K562 (cell line): ENCODE measurements around the gene CHRNG. TPM values are rescaled to one million over a fixed set of nuclear protein-coding genes. Genes with fewer than 3 reads are reported as not detected.

ENCODE experiments used
- ATAC-seq: fragments of 200-7000 bp; cut with Tn5 transposase; 3 replicates; pipeline ENCODE4 v1.9.1; 2020; ENCODE audit warnings: moderate library complexity
- BruUV-seq: library from RNA; stranded (reverse); fragments of 400-500 nt; replicated peaks from 2 replicates; lab custom pipeline; 2021; lab: Mats Ljungman, UMichigan
- CTCF ChIA-PET: fragments of 300-600 bp; formaldehyde crosslinking; extraction: SDS; loops from one replicate; lab custom pipeline; 2021; ENCODE audit warnings: low intra/inter-chr PET ratio; lab: Yijun Ruan, JAX
- POLR2A ChIA-PET: fragments of 300-600, 350-650 bp; sonication (Branson Sonifier 250); formaldehyde crosslinking; extraction: SDS; loops from one replicate; lab custom pipeline; 2021; ENCODE audit warnings: antibody characterized with exemption, inconsistent platforms; lab: Yijun Ruan, JAX
- DNase-seq, 4 experiments: peaks; one replicate each; pipeline versions ENCODE4 v3.0.0 to v3.0.0-alpha.2; 2011 to 2018; ENCODE audit warnings: low spot score in 3 of 4, mixed read lengths in 3 of 4; ENCODE audit errors: extremely low read depth in 1 of 4
- FAIRE-seq: peaks from 2 replicates; lab custom pipeline; 2011; peaks lifted over from hg19 to GRCh38; lab: Jason Lieb, UNC
- H2AFZ ChIP-seq: 2 replicates; pipeline ENCODE4 v1.6.0; 2011; ENCODE audit warnings: low read depth, low read length, control low read depth, inconsistent platforms
- H3K27ac ChIP-seq: fragments of 200-600 bp; 3 replicates; pipeline ENCODE4 v1.8.0; 2011; ENCODE audit warnings: low read depth, mild to moderate bottlenecking, control low read depth, inconsistent platforms, low read length, moderate library complexity, mixed read lengths; ENCODE audit errors: extremely low read depth
- H3K27me3 ChIP-seq, 2 experiments: fragments of 300-600 bp in 1 of 2; 2 replicates in 1 of 2; 3 replicates in 1 of 2; pipeline versions ENCODE4 v1.6.0 to v1.8.0; 2011; ENCODE audit warnings: inconsistent platforms in 2 of 2, low read length in 2 of 2, mild to moderate bottlenecking in 1 of 2, mixed read lengths in 1 of 2, moderate library complexity in 1 of 2; ENCODE audit not compliant: control insufficient read depth in 2 of 2, insufficient read depth in 2 of 2
- H3K36me3 ChIP-seq: fragments of 300-600 bp; 3 replicates; pipeline ENCODE4 v1.8.0; 2011; ENCODE audit warnings: mild to moderate bottlenecking, low read length, inconsistent platforms; ENCODE audit not compliant: control insufficient read depth, insufficient read depth
- H3K4me1 ChIP-seq, 2 experiments: fragments of 200-600 bp in 1 of 2; replicated peaks in 1 of 2; 2 replicates in 1 of 2; 3 replicates in 1 of 2; pipeline versions ENCODE4 v1.5.1 to v1.8.0; 2011; ENCODE audit warnings: inconsistent platforms in 2 of 2, low read length in 2 of 2, mild to moderate bottlenecking in 1 of 2, mixed read lengths in 1 of 2, moderate library complexity in 1 of 2; ENCODE audit not compliant: control insufficient read depth in 2 of 2, insufficient read depth in 2 of 2
- H3K4me2 ChIP-seq: 2 replicates; pipeline ENCODE4 v1.6.1; 2011; ENCODE audit warnings: low read length, control low read depth, inconsistent platforms, mixed read lengths; ENCODE audit not compliant: insufficient read depth
- H3K4me3 ChIP-seq: fragments of 200-600 bp; sonication (generic), shearing (Covaris generic); 2 replicates; pipeline ENCODE4 v1.5.1; 2016; ENCODE audit warnings: control low read depth, inconsistent platforms
- H3K79me2 ChIP-seq: fragments of 200-600 bp; 3 replicates; pipeline ENCODE4 v1.8.0; 2011; ENCODE audit warnings: low read length, inconsistent platforms; ENCODE audit not compliant: control insufficient read depth, insufficient read depth
- H3K9ac ChIP-seq, 2 experiments: 2 replicates each; pipeline versions ENCODE4 v1.6.0 to v1.6.1; 2011; ENCODE audit warnings: low read depth in 2 of 2, low read length in 2 of 2, control low read depth in 1 of 2, inconsistent platforms in 1 of 2, mild to moderate bottlenecking in 1 of 2, mixed read lengths in 1 of 2; ENCODE audit not compliant: insufficient read depth in 1 of 2
- H3K9me1 ChIP-seq: one replicate; pipeline ENCODE4 v1.6.0; 2011; ENCODE audit warnings: inconsistent platforms, mild to moderate bottlenecking, low read length, moderate library complexity; ENCODE audit not compliant: control insufficient read depth, insufficient read depth
- H3K9me3 ChIP-seq: replicated peaks from 2 replicates; pipeline ENCODE4 v1.5.1; 2011; ENCODE audit warnings: low read depth, low read length, inconsistent platforms; ENCODE audit not compliant: control insufficient read depth, insufficient read depth
- H4K20me1 ChIP-seq: replicated peaks from 2 replicates; pipeline ENCODE4 v1.6.1; 2011; ENCODE audit warnings: low read length, inconsistent platforms, mixed read lengths; ENCODE audit not compliant: control insufficient read depth, insufficient read depth
- C11orf30 ChIP-seq: fragments of 450-650 bp; IDR thresholded peaks from 2 replicates; pipeline ENCODE4 v1.6.1; 2016; ENCODE audit warnings: low read depth, mild to moderate bottlenecking
- NEUROD1 ChIP-seq: fragments of 150-350 bp; IDR thresholded peaks from 2 replicates; pipeline ENCODE4 v1.6.1; 2014; ENCODE audit warnings: borderline replicate concordance, low read length, low read depth; ENCODE audit not compliant: partially characterized antibody
- USF1 ChIP-seq: sonication (generic); formaldehyde crosslinking; IDR thresholded peaks from 2 replicates; pipeline ENCODE4 v1.9.0; 2022; ENCODE audit warnings: mild to moderate bottlenecking, missing genetic modification reagents
- USF2 ChIP-seq: sonication (generic); formaldehyde crosslinking; IDR thresholded peaks from 2 replicates; pipeline ENCODE4 v1.5.0; 2020; ENCODE audit warnings: missing genetic modification reagents
- ZBTB34 ChIP-seq: fragments of 250-450 bp; sonication (Bioruptor Pico); IDR thresholded peaks from 2 replicates; pipeline ENCODE4 v1.8.0; 2021; ENCODE audit warnings: mild to moderate bottlenecking, moderate library complexity
- ZEB2 ChIP-seq: fragments of 450-650 bp; IDR thresholded peaks from 2 replicates; pipeline ENCODE4 v1.6.1; 2016
- ZNF24 ChIP-seq: fragments of 450-650 bp; IDR thresholded peaks from 2 replicates; pipeline ENCODE4 v1.6.1; 2016
- ZNF316 ChIP-seq: fragments of 450-650 bp; IDR thresholded peaks from 2 replicates; pipeline ENCODE4 v1.6.1; 2016
- WGBS: fragments of 100-300 bp; shearing (Covaris generic); methylation state at CpG from one replicate; pipeline ENCODE4 v1.1.6; 2016; ENCODE audit warnings: low coverage, mixed read lengths; ENCODE audit not compliant: insufficient coverage; ENCODE audit errors: missing lambda C conversion rate; 5-methylcytosine and 5-hydroxymethylcytosine counted together
- in situ Hi-C: fragments of 300-500 bp; cut with MboI; formaldehyde crosslinking; loops from 4 replicates; pipeline ENCODE4 v1.15.0; 2018; ENCODE audit warnings: inconsistent platforms, mixed read lengths
- intact Hi-C: fragments of 100-400 bp; cut with micrococcal nuclease; formaldehyde crosslinking; loops from 2 replicates; pipeline ENCODE4 v1.14.2; 2022
- polyA plus RNA-seq, 8 experiments: library from polyadenylated mRNA; depleted of rRNA in 4 of 8; stranded (reverse) in 5 of 8; unstranded in 3 of 8; fragments of >200 nt; fragmentation: Nextera tagmentation in 2 of 8; fragmentation: Illumina TruSeq in 1 of 8; extraction: Ambion mirVana in 2 of 8; extraction: Trizol in 1 of 8; gene quantifications; 2 replicates each; pipeline versions ENCODE4 v1.2.1 to v1.2.3, GENCODE V29; 2011 to 2014; ENCODE audit warnings: inconsistent platforms in 1 of 8, missing spikeins in 1 of 8
- total RNA-seq, 7 experiments: library from RNA; depleted of rRNA in 6 of 7; stranded (reverse); fragments of >200 nt in 6 of 7; fragmentation: Illumina TruSeq in 2 of 7; extraction: Trizol in 2 of 7; gene quantifications; 2 replicates each; pipeline versions ENCODE4 v1.2.1 to v1.2.3, GENCODE V29; 2011 to 2021; ENCODE audit warnings: low replicate concordance in 1 of 7

Gene CHRNG
- total and polyA plus RNA-seq, 9 of the 15 experiments (the other 6 are each of a cell fraction or from before 2014, with no cell fraction given) = not detected

- peak; percentile 51 for ATAC-seq
- no peak overlapping the region for H3K4me2 ChIP-seq
- TF ChIP-seq USF2 (CRISPR knock-in tag) = peak; percentile 31; the same call in 1 of the 2 replicates
- TF ChIP-seq NEUROD1 = no peak
- TF ChIP-seq ZNF24 = no peak
- TF ChIP-seq ZEB2 = no peak
- TF ChIP-seq C11orf30 = peak; percentile 19; the same call in 1 of the 2 replicates
- TF ChIP-seq ZBTB34 (CRISPR knock-in tag) = no peak
- peak; percentile 29; the same call in 1 of the 2 replicates for TF ChIP-seq ZNF316
- peak; percentile 74 for TF ChIP-seq USF1 (CRISPR knock-in tag)
- no peaks in the 10 kb centered on the region for H3K9me3 ChIP-seq
- H2AFZ ChIP-seq = no peak overlapping the region
- no peak for DNase-seq
- no peak overlapping the region for H3K4me3 ChIP-seq
- peaks cover 60% of the 10 kb centered on the region; the same call in 2 of the 3 replicates for H3K36me3 ChIP-seq
- no TSS peak for BruUV-seq
- intact Hi-C loops (no loop called here), in situ Hi-C loops (no loop called here)
- ChIA-PET POLR2A (interaction anchor here (0.8 to 1.9 kb wide), 5 partner anchors 10 to 864 kb away, joined by 3 to 9 read pairs (median 3); partner anchors contain the start of genes EIF4E2 and TIGD1), CTCF (no interaction called here)
- no peaks in the 10 kb centered on the region for H3K9me1 ChIP-seq
- no peak for FAIRE-seq
- H3K4me1 ChIP-seq = no peaks in the 10 kb centered on the region
- 78% methylated on average over 8 of the region's 8 CpGs for WGBS
- H3K27ac ChIP-seq = no peak overlapping the region
- no peaks in the 10 kb centered on the region for H3K27me3 ChIP-seq
- no peaks in the 10 kb centered on the region for H4K20me1 ChIP-seq
- H3K79me2 ChIP-seq = no peaks in the 10 kb centered on the region
- H3K9ac ChIP-seq = no peak overlapping the region
These were observed 23.1 kb downstream of the CHRNG start for GRCh38 chr2:232562515-232563151.
